ENCODE results near the gene PELI1.

The PELI1 gene

GRCh38 chr2:64112016-64112415, 32.2 kb downstream of the PELI1 start:
- DNase-seq (ENCODE audit: extremely low read depth, insufficient read length) = no peak
- no peaks in the 10 kb centered on the region; the same call in 1 of the 2 replicates for H3K36me3 ChIP-seq (ENCODE audit: control insufficient read depth, insufficient read depth, low read length)

GRCh38 chr2:64111426-64111825, 32.8 kb downstream of the PELI1 start:
- no peak overlapping the region for H3K4me3 ChIP-seq (replicated peaks; ENCODE audit: low read depth, low read length)
- no peak for DNase-seq (ENCODE audit: extremely low read depth, insufficient read length)
- H3K36me3 ChIP-seq (ENCODE audit: control insufficient read depth, insufficient read depth, low read length) = no peaks in the 10 kb centered on the region; the same call in 1 of the 2 replicates
- no peaks in the 10 kb centered on the region for H3K27me3 ChIP-seq (replicated peaks; ENCODE audit: control insufficient read depth, insufficient read depth, low read length)
- TF ChIP-seq, protein P1, sequence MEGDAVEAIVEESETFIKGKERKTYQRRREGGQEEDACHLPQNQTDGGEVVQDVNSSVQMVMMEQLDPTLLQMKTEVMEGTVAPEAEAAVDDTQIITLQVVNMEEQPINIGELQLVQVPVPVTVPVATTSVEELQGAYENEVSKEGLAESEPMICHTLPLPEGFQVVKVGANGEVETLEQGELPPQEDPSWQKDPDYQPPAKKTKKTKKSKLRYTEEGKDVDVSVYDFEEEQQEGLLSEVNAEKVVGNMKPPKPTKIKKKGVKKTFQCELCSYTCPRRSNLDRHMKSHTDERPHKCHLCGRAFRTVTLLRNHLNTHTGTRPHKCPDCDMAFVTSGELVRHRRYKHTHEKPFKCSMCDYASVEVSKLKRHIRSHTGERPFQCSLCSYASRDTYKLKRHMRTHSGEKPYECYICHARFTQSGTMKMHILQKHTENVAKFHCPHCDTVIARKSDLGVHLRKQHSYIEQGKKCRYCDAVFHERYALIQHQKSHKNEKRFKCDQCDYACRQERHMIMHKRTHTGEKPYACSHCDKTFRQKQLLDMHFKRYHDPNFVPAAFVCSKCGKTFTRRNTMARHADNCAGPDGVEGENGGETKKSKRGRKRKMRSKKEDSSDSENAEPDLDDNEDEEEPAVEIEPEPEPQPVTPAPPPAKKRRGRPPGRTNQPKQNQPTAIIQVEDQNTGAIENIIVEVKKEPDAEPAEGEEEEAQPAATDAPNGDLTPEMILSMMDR (IDR thresholded peaks at IDR 0.05; ENCODE audit: insufficient read depth, low read length, poor library complexity, severe bottlenecking) = no peak

More at GRCh38 chr2:64112016-64112415, 32.2 kb downstream of the PELI1 start:
- Histone ChIP-seq H3K4me3 (replicated peaks; ENCODE audit: low read depth, low read length) (no peak overlapping the region), H3K27me3 (replicated peaks; ENCODE audit: control insufficient read depth, insufficient read depth, low read length) (no peaks in the 10 kb centered on the region)
- TF ChIP-seq, protein P1 (IDR thresholded peaks at IDR 0.05; ENCODE audit: insufficient read depth, low read length, poor library complexity, severe bottlenecking) = no peak

DNA sequence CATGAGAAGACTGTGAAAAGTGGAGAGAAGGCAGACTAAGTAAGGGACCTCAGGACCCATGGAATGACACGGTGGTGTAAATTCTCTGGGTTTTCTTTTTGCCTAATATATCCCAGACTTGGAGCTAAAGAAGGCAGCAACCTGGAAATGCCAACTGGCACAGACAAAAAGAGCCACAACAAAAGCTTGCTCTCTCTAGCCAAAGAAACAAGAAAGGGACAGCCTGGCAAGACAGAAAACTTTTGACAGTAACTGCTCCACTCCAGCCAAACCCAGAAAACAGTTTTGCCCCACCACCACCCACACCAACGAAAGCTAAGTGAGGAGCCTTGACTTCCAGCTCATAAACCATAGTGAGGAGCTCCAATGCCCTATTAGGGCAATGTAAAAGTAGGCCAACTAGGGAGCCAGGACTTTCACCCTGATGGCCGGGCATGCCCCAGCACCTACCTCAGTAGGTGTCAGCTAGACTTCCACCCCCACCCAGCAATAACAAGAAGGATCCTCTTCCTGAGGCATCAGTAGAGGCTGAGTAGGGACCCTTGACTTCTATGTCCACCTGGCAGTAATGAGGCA, 35.5 kb downstream of the PELI1 start:
- no peak overlapping the region for H3K4me3 ChIP-seq (replicated peaks; ENCODE audit: low read depth, low read length)
- H3K36me3 ChIP-seq (ENCODE audit: control insufficient read depth, insufficient read depth, low read length) = peaks cover 2% of the 10 kb centered on the region; the same call in 1 of the 2 replicates
- TF ChIP-seq, protein P1 (IDR thresholded peaks at IDR 0.05; ENCODE audit: insufficient read depth, low read length, poor library complexity, severe bottlenecking) = no peak
- DNase-seq (ENCODE audit: extremely low read depth, insufficient read length) = no peak
- no peaks in the 10 kb centered on the region for H3K27me3 ChIP-seq (replicated peaks; ENCODE audit: control insufficient read depth, insufficient read depth, low read length)

GRCh38 chr2:64106481-64106880, 37.7 kb downstream of the PELI1 start:
- H3K36me3 ChIP-seq (ENCODE audit: control insufficient read depth, insufficient read depth, low read length) = peaks cover 4% of the 10 kb centered on the region
- TF ChIP-seq, protein P1 (IDR thresholded peaks at IDR 0.05; ENCODE audit: insufficient read depth, low read length, poor library complexity, severe bottlenecking) = no peak
- H3K27me3 ChIP-seq (replicated peaks; ENCODE audit: control insufficient read depth, insufficient read depth, low read length) = no peaks in the 10 kb centered on the region
- no peak overlapping the region for H3K4me3 ChIP-seq (replicated peaks; ENCODE audit: low read depth, low read length)
- DNase-seq (ENCODE audit: extremely low read depth, insufficient read length) = no peak

DNA sequence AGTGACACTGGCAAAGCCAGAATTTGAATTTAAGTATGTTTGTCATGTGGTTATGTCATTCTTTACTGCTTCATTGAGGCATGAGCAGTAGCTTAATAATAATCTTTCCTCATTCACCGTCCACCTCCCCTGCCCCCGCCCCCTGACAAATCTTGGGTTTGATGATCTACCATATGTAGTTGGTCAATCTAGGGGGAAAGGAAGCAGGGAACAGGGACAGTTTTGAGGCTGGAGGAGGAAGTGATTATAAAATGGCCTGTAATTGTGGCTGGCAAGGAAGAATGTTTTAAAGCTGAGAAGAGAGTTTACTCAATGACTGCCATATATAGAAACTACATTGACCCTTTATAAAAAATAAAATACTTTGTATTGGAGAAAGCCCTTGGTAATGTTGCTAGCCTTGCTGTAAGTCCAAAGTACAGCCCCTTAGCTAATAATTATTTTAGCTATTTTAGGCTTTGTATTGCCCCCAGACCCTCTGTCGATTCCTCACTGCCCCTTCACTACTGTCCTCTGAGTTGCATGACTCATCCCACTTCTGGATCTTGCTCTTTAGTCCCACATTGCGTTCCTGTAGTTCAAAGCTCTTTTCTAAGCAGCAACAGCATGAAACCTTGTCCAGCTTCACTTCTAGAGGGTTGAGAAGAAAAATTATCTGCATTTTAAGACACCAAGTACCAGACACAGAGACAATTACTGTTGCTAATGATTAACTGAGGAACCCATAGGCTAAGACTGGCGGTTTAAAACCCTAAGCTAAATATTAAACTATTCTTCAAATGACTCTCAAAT, 38.4 kb downstream of the PELI1 start:
- no peak overlapping the region for H3K4me3 ChIP-seq (replicated peaks; ENCODE audit: low read depth, low read length)
- no peaks in the 10 kb centered on the region for H3K27me3 ChIP-seq (replicated peaks; ENCODE audit: control insufficient read depth, insufficient read depth, low read length)
- TF ChIP-seq, protein P1 (IDR thresholded peaks at IDR 0.05; ENCODE audit: insufficient read depth, low read length, poor library complexity, severe bottlenecking) = no peak
- no peak for DNase-seq (ENCODE audit: extremely low read depth, insufficient read length)
- peaks cover 4% of the 10 kb centered on the region for H3K36me3 ChIP-seq (ENCODE audit: control insufficient read depth, insufficient read depth, low read length)
